Nephron (organoid): ENCODE measurements around the gene CLRN3.

ENCODE experiments used
- H3K27ac Mint-ChIP-seq, 3 experiments: 2 replicates each; pipeline ENCODE4 v1.8.0; 2020; ENCODE audit warnings: mixed read lengths in 3 of 3, mild to moderate bottlenecking in 2 of 3, moderate library complexity in 1 of 3
- H3K27me3 Mint-ChIP-seq: 2 replicates; pipeline ENCODE4 v1.8.0; 2021; ENCODE audit warnings: low read depth, mild to moderate bottlenecking, moderate library complexity, mixed read lengths
- H3K36me3 Mint-ChIP-seq: 2 replicates; pipeline ENCODE4 v1.8.0; 2020; ENCODE audit warnings: low read depth, mixed read lengths
- H3K4me1 Mint-ChIP-seq: 2 replicates; pipeline ENCODE4 v1.8.0; 2020; ENCODE audit warnings: mixed read lengths
- H3K4me3 Mint-ChIP-seq, 3 experiments: 2 replicates each; pipeline ENCODE4 v1.8.0; 2020; ENCODE audit warnings: mild to moderate bottlenecking in 3 of 3, mixed read lengths in 3 of 3, moderate library complexity in 2 of 3
- H3K9me3 Mint-ChIP-seq: 2 replicates; pipeline ENCODE4 v1.8.0; 2020; ENCODE audit warnings: mixed read lengths
- CTCF ChIP-seq, 3 experiments: fragments of 200-600 bp; sonication (generic); IDR thresholded peaks; one replicate each; pipeline ENCODE4 v1.5.0; 2021; ENCODE audit warnings: antibody characterized with exemption in 3 of 3; ENCODE audit not compliant: unreplicated experiment in 3 of 3

CLRN3 gene

GRCh38 chr10:127906548-127907377, 14.0 kb upstream of the CLRN3 start, which contains the start of gene PTPRE:
PTPRE (plus strand) TSS chr10:127907103; CDS start chr10:128040882, 133,779 bp downstream.
- no peak within 1 kb of the TSS for H3K27ac Mint-ChIP-seq
- peak; percentile 73 to 81 (median 75) for TF ChIP-seq CTCF (IDR thresholded peaks at IDR 0.05; ENCODE audit: unreplicated experiment in 3 of 3)
- no peaks in the 10 kb centered on the region for H3K4me1 Mint-ChIP-seq
- H3K36me3 Mint-ChIP-seq = no peaks in the 10 kb centered on the region
- H3K27me3 Mint-ChIP-seq = peaks cover 33% of the 10 kb centered on the region
- peak within 1 kb of the TSS; percentile 62 to 71 (median 62) for H3K4me3 Mint-ChIP-seq
- no peaks in the 10 kb centered on the region for H3K9me3 Mint-ChIP-seq

- Mint-ChIP-seq H3K9me3 (no peaks in the 10 kb centered on the region), H3K27ac (no peak overlapping the region), H3K4me1 (no peaks in the 10 kb centered on the region), H3K36me3 (no peaks in the 10 kb centered on the region), H3K27me3 (peaks cover 33% of the 10 kb centered on the region), H3K4me3 (peak overlapping the region; percentile 62 to 65 (median 62))
- TF ChIP-seq CTCF (IDR thresholded peaks at IDR 0.05; ENCODE audit: unreplicated experiment in 3 of 3) = no peak
Measured at GRCh38 chr10:127905848-127906261, 13.1 kb upstream of the CLRN3 start.

- H3K4me1 Mint-ChIP-seq = no peaks in the 10 kb centered on the region
- no peaks in the 10 kb centered on the region for H3K9me3 Mint-ChIP-seq
- peak overlapping the region; percentile 62 to 65 (median 62) for H3K4me3 Mint-ChIP-seq
- no peak for TF ChIP-seq CTCF (IDR thresholded peaks at IDR 0.05; ENCODE audit: unreplicated experiment in 3 of 3)
- no peak overlapping the region for H3K27ac Mint-ChIP-seq
- peaks cover 31% of the 10 kb centered on the region for H3K27me3 Mint-ChIP-seq
- no peaks in the 10 kb centered on the region for H3K36me3 Mint-ChIP-seq
Measured at GRCh38 chr10:127905001-127905847, 12.5 kb upstream of the CLRN3 start.

GRCh38 chr10:127904311-127905000, 11.7 kb upstream of the CLRN3 start:
- H3K9me3 Mint-ChIP-seq = no peaks in the 10 kb centered on the region
- no peaks in the 10 kb centered on the region for H3K36me3 Mint-ChIP-seq
- peaks cover 6% of the 10 kb centered on the region for H3K4me1 Mint-ChIP-seq
- no peak overlapping the region for H3K27ac Mint-ChIP-seq
- H3K27me3 Mint-ChIP-seq = peaks cover 26% of the 10 kb centered on the region
- H3K4me3 Mint-ChIP-seq = peak overlapping the region; percentile 22 to 58 (median 56)
- TF ChIP-seq CTCF (IDR thresholded peaks at IDR 0.05; ENCODE audit: unreplicated experiment in 3 of 3) = no peak

- Mint-ChIP-seq H3K27ac (no peak overlapping the region), H3K4me3 (no peak overlapping the region), H3K36me3 (no peaks in the 10 kb centered on the region), H3K27me3 (peaks cover 22% of the 10 kb centered on the region), H3K9me3 (no peaks in the 10 kb centered on the region), H3K4me1 (peaks cover 8% of the 10 kb centered on the region)
- TF ChIP-seq CTCF (IDR thresholded peaks at IDR 0.05; ENCODE audit: unreplicated experiment in 3 of 3) = no peak
Measured at GRCh38 chr10:127903789-127904188, 11.0 kb upstream of the CLRN3 start.
